Esophagus muscularis mucosa (tissue), 4 donors: Measurements from ENCODE around the gene TTN. TPM values are rescaled to one million over a fixed set of nuclear protein-coding genes. Genes with fewer than 3 reads are reported as not detected.

ENCODE experiments used
- DNase-seq: peaks from one replicate; pipeline ENCODE4 v3.0.0-alpha.2; 2017; ENCODE audit errors: extremely low spot score
- H3K27ac ChIP-seq, 4 donors: fragments of 200-600 bp; sonication (generic); replicated peaks in 1 of 4; 1 replicate in 3 of 4; 2 replicates in 1 of 4; pipeline ENCODE4 v1.5.1; 2016 to 2019; ENCODE audit warnings: mild to moderate bottlenecking in 1 of 4
- H3K27me3 ChIP-seq, 4 donors: fragments of 200-600 bp; sonication (generic); one replicate each; pipeline versions ENCODE4 v1.5.1 to v1.6.0; 2016 to 2019
- H3K36me3 ChIP-seq, 4 donors: fragments of 200-600 bp; sonication (generic); one replicate each; pipeline ENCODE4 v1.5.1; 2016 to 2019
- H3K4me1 ChIP-seq, 4 donors: fragments of 200-600 bp; sonication (generic); one replicate each; pipeline ENCODE4 v1.5.1; 2016 to 2019
- H3K4me3 ChIP-seq, 4 donors: fragments of 200-600 bp; sonication (generic); 1 replicate in 2 of 4; 2 replicates in 2 of 4; pipeline ENCODE4 v1.5.1; 2016 to 2019; ENCODE audit warnings: mild to moderate bottlenecking in 4 of 4, moderate library complexity in 1 of 4
- H3K9me3 ChIP-seq, 4 donors: fragments of 200-600 bp; sonication (generic); 1 replicate in 3 of 4; 2 replicates in 1 of 4; pipeline ENCODE4 v1.5.1; 2016 to 2019
- EP300 ChIP-seq: sonication (generic); formaldehyde crosslinking; IDR thresholded peaks from one replicate; pipeline ENCODE4 v1.6.1; 2017; ENCODE audit warnings: antibody characterized with exemption
- POLR2A ChIP-seq: fragments of 450-650 bp; IDR thresholded peaks from one replicate; pipeline ENCODE4 v1.6.1; 2017; ENCODE audit warnings: antibody characterized with exemption, moderate library complexity, mild to moderate bottlenecking, low read depth
- POLR2AphosphoS5 ChIP-seq, 2 donors: sonication (generic); formaldehyde crosslinking; IDR thresholded peaks; one replicate each; pipeline ENCODE4 v1.6.1; 2017; ENCODE audit warnings: antibody characterized with exemption in 2 of 2
- WGBS: methylation state at CpG from one replicate; pipeline ENCODE4 v1.1.5; 2018; 5-methylcytosine and 5-hydroxymethylcytosine counted together
- intact Hi-C: fragments of 100-400 bp; cut with DNase I; formaldehyde crosslinking; loops from one replicate; pipeline ENCODE4 v1.15.1; 2023
- total RNA-seq, 4 donors: library from RNA; depleted of rRNA; stranded (reverse); fragments of >200 nt; gene quantifications; one replicate each; pipeline versions ENCODE4 v1.1.0 to v1.2.1, GENCODE V29; 2016
- TF ChIP-seq, protein P1 (sequence below), 3 experiments: fragments of 200-600 bp in 2 of 3; fragments of 450-650 bp in 1 of 3; sonication (generic) in 2 of 3; IDR thresholded peaks; one replicate each; pipeline ENCODE4 v1.5.1; 2017 to 2019; ENCODE audit warnings: antibody characterized with exemption in 3 of 3, mild to moderate bottlenecking in 2 of 3, moderate library complexity in 1 of 3

The TTN gene
- total RNA-seq, 4 donors from 2014 or later = 2.8 to 10.0 (median 8.3) TPM

DNA sequence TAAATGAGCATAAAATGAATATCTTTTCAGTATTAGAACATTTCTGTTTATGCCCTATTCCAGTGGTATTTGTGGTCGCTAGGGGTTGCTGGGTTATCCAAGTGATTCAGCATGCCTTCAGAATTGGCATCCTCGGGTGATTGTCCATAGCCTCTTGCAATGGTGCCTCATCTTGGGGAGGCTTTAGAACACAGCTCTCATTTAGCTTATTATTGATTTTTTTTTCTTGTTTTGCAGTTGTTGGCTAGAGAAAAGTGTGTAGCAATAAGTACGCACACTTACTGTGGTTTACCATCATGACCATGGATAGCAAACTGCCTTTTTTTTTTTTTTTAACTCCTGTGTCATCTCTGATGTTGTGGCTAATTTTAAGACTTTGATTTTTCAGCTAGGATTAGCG, 293.3 kb downstream of the TTN start:
- intact Hi-C loops = no loop called here
- no peak overlapping the region for H3K4me3 ChIP-seq
- no peak for DNase-seq
- no peak overlapping the region for H3K27ac ChIP-seq
- peaks cover 10 to 72% (median 21%) of the 10 kb centered on the region in 4 donors for H3K36me3 ChIP-seq
- H3K27me3 ChIP-seq = no peaks in the 10 kb centered on the region
- 97% methylated on average over 4 of the region's 4 CpGs for WGBS
- H3K9me3 ChIP-seq = no peaks in the 10 kb centered on the region
- H3K4me1 ChIP-seq = no peaks in the 10 kb centered on the region
- no peak for TF ChIP-seq POLR2AphosphoS5 (IDR thresholded peaks at IDR 0.05)
- no peak for TF ChIP-seq EP300
- TF ChIP-seq POLR2A = no peak

DNA sequence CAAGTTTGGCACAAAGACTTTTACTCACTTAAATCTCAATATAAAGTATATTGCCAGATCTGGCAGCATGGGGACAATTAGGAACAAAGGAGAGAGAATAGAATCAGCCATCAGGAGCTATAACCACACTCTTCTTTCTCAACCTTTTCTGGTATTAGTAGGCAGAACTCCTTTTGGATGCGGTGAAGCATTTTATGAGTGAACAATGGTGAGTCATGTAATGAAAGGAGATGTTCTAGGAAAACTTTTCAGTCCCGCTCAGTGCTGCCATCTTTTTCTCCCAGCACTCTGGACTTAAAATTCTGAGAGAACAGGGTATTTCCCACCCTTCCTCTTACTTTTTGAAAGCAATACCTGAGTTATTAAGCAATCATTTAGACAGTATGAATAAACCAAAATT, 294.7 kb downstream of the TTN start:
- Histone ChIP-seq H3K4me1 (no peaks in the 10 kb centered on the region), H3K27me3 (no peaks in the 10 kb centered on the region), H3K4me3 (no peak overlapping the region), H3K27ac (no peak overlapping the region), H3K9me3 (no peaks in the 10 kb centered on the region), H3K36me3 (peaks cover 3 to 58% (median 8%) of the 10 kb centered on the region in 4 donors)
- 95% methylated on average over 2 of the region's 2 CpGs for WGBS
- TF ChIP-seq, protein P1, sequence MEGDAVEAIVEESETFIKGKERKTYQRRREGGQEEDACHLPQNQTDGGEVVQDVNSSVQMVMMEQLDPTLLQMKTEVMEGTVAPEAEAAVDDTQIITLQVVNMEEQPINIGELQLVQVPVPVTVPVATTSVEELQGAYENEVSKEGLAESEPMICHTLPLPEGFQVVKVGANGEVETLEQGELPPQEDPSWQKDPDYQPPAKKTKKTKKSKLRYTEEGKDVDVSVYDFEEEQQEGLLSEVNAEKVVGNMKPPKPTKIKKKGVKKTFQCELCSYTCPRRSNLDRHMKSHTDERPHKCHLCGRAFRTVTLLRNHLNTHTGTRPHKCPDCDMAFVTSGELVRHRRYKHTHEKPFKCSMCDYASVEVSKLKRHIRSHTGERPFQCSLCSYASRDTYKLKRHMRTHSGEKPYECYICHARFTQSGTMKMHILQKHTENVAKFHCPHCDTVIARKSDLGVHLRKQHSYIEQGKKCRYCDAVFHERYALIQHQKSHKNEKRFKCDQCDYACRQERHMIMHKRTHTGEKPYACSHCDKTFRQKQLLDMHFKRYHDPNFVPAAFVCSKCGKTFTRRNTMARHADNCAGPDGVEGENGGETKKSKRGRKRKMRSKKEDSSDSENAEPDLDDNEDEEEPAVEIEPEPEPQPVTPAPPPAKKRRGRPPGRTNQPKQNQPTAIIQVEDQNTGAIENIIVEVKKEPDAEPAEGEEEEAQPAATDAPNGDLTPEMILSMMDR (IDR thresholded peaks at IDR 0.05) = no peak
- TF ChIP-seq POLR2A (no peak), POLR2AphosphoS5 (IDR thresholded peaks at IDR 0.05) (no peak), EP300 (no peak)
- intact Hi-C loops = no loop called here
- DNase-seq = no peak

DNA sequence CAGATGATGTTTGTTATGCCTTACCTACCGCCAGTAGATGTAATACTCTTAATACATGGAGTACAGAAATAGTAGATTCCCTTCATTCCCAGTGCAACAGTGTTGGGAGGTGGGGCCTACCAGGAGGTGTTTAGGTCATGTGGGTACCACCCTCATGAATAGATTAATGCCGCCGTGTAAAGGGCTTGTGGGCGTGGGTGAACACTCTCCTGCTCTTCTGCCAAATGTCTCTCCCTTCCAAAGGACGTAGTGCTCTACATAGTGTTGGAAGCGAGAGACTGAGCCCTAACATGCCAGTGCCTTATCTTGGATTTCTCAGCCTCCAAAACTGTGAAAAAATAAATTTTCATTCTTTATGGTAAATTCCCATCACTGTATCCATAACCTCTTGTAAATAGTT, 296.8 kb downstream of the TTN start:
- Histone ChIP-seq H3K27me3 (no peaks in the 10 kb centered on the region), H3K4me3 (no peak overlapping the region), H3K9me3 (no peaks in the 10 kb centered on the region), H3K36me3 (peaks cover 3 to 68% (median 12%) of the 10 kb centered on the region in 4 donors), H3K27ac (no peak overlapping the region), H3K4me1 (no peaks in the 10 kb centered on the region)
- intact Hi-C loops = no loop called here
- WGBS = 88% methylated on average over 5 of the region's 6 CpGs
- no peak for DNase-seq
- TF ChIP-seq, protein P1 (IDR thresholded peaks at IDR 0.05) = no peak
- TF ChIP-seq POLR2A = no peak
- TF ChIP-seq EP300 = no peak
- no peak for TF ChIP-seq POLR2AphosphoS5 (IDR thresholded peaks at IDR 0.05)

DNA sequence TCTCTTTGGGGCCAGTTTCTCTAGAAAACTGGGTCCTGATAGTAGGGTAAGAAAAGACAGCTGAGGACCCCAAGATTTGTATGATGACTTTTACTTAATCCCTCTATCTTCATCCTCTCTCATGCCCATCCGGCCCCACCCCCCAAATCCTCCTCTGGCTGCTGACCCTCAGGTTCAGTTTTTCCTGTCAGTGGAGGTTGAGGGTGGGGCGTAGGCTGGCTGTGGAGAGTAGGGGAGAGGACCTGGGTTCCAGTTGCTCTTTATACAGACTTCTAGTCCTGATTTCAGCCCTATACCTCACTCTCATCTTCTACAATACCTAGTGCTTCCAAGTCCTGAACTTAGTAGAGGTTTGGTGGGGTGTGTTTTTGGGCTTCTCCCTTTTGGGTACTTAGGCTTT, 298.6 kb downstream of the TTN start:
- intact Hi-C loops = no loop called here
- no peaks in the 10 kb centered on the region for H3K4me1 ChIP-seq
- 97% methylated on average over 2 of the region's 2 CpGs for WGBS
- no peaks in the 10 kb centered on the region for H3K27me3 ChIP-seq
- no peak overlapping the region for H3K27ac ChIP-seq
- H3K9me3 ChIP-seq = no peaks in the 10 kb centered on the region
- TF ChIP-seq, protein P1 (IDR thresholded peaks at IDR 0.05) = no peak
- TF ChIP-seq POLR2A (no peak), EP300 (no peak), POLR2AphosphoS5 (IDR thresholded peaks at IDR 0.05) (no peak)
- no peak for DNase-seq
- no peak overlapping the region for H3K4me3 ChIP-seq
- H3K36me3 ChIP-seq = peaks cover 9 to 73% (median 25%) of the 10 kb centered on the region in 4 donors

DNA sequence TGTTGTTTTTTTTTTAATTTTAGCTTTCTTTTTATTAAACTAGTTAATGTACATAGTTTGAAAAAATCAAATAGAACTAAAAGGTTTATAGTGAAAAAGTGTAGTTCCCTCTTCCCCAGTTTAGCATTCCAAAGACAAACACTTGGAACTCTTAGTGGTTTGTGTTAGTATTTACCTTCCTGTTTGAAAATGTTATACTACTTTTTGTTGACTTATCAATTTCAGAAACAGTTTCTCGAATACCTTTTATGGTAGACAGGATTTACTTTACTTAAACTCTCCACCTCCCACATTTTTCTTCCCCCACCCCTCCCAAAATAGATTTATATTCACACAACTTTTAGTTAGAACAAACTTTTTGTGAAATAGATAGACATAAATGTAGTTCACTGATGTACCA, 300.3 kb downstream of the TTN start:
- intact Hi-C loops = no loop called here
- no peak for DNase-seq
- Histone ChIP-seq H3K4me3 (no peak overlapping the region), H3K36me3 (peaks cover 20 to 77% (median 41%) of the 10 kb centered on the region in 4 donors), H3K9me3 (no peaks in the 10 kb centered on the region), H3K27ac (no peak overlapping the region), H3K27me3 (no peaks in the 10 kb centered on the region), H3K4me1 (no peaks in the 10 kb centered on the region)
- 90% methylated on average over 1 of the region's 1 CpG for WGBS
- TF ChIP-seq EP300 (no peak), POLR2AphosphoS5 (IDR thresholded peaks at IDR 0.05) (no peak), POLR2A (no peak)
- TF ChIP-seq, protein P1 (IDR thresholded peaks at IDR 0.05) = no peak
